ENCODE measurements around the gene C3AR1.
"Not testable (repeated sequence)": the region's sequence is repeated elsewhere in the genome, so short reads cannot be mapped to it uniquely, and the experiment has no call there.

Gene C3AR1

GRCh38 chr12:8028267-8028666, 37.9 kb downstream of the C3AR1 start:
- DNase-seq (ENCODE audit: low read depth): no peak

GRCh38 chr12:8027856-8028255, 38.3 kb downstream of the C3AR1 start:
- no peak for DNase-seq (ENCODE audit: low read depth)

- DNase-seq (ENCODE audit: low read depth): peak; percentile 88
These were observed 39.8 kb downstream of the C3AR1 start for GRCh38 chr12:8026291-8026900.

GRCh38 chr12:8018666-8019581, 47.2 kb downstream of the C3AR1 start:
- DNase-seq (ENCODE audit: low read depth): no peak

GRCh38 chr12:8018213-8018612, 47.9 kb downstream of the C3AR1 start:
- DNase-seq (ENCODE audit: low read depth): not testable (repeated sequence)

- DNase-seq (ENCODE audit: low read depth): no peak
These were observed 51.3 kb downstream of the C3AR1 start for GRCh38 chr12:8014836-8015235.

- no peak for DNase-seq (ENCODE audit: low read depth)
These were observed 53.4 kb downstream of the C3AR1 start for GRCh38 chr12:8012651-8013309.

GRCh38 chr12:8011331-8011730, 54.8 kb downstream of the C3AR1 start:
- DNase-seq (ENCODE audit: low read depth): no peak

All from activated T-cell treated with anti-CD3 and anti-CD28 coated beads for 1 hour (primary cell).